Lower leg skin (tissue), 3 donors: ENCODE results near the gene POSTN.

Experiments used
- CTCF ChIP-seq, 3 donors: fragments of 450-650 bp; IDR thresholded peaks; one replicate each; pipeline ENCODE4 v1.5.1; 2016; ENCODE audit warnings: antibody characterized with exemption in 3 of 3, mild to moderate bottlenecking in 3 of 3, moderate library complexity in 2 of 3
- POLR2A ChIP-seq, 2 donors: fragments of 450-650 bp; IDR thresholded peaks; one replicate each; pipeline ENCODE4 v1.6.1; 2016 to 2017; ENCODE audit warnings: antibody characterized with exemption in 2 of 2, mild to moderate bottlenecking in 1 of 2, moderate library complexity in 1 of 2

- TF ChIP-seq CTCF (IDR thresholded peaks at IDR 0.05) (no peak), POLR2A (IDR thresholded peaks at IDR 0.05) (no peak)
Measured at GRCh38 chr13:37636701-37637100, 38.1 kb upstream of the POSTN start.
